ENCODE data around the gene SIPA1L3. TPM values are rescaled to one million over a fixed set of nuclear protein-coding genes. Genes with fewer than 3 reads are reported as not detected.

Gene SIPA1L3
- total and polyA plus RNA-seq, 10 of the 15 experiments (the other 5 are each of a cell fraction or from before 2014, with no cell fraction given): 0.24 to 66.2 (median 19.1) TPM

- TF ChIP-seq SMC3 (IDR thresholded peaks at IDR 0.05; ENCODE audit: borderline replicate concordance, low read length) (peak; percentile 24; the same call in 1 of the 2 replicates), ZNF687 (IDR thresholded peaks at IDR 0.05) (0 out of 2 replicates have a peak, but pooled peaks have one; percentile 68), CEBPB (IDR thresholded peaks at IDR 0.05; ENCODE audit: borderline replicate concordance in 1 of 2, low read depth in 2 of 2, low read length in 2 of 2) (no peak), IRF3 (IDR thresholded peaks at IDR 0.05) (no peak), PAX8 (IDR thresholded peaks at IDR 0.05) (no peak), CREM (IDR thresholded peaks at IDR 0.05; ENCODE audit: low read depth) (0 out of 2 replicates have a peak, but pooled peaks have one; percentile 13), EZH2 (IDR thresholded peaks at IDR 0.05; ENCODE audit: borderline replicate concordance, control insufficient read depth, low read depth, low read length) (no peak), ZNF24 (IDR thresholded peaks at IDR 0.05) (no peak), NFYA (IDR thresholded peaks at IDR 0.05; ENCODE audit: borderline replicate concordance, low read depth, low read length) (no peak), BCL11A (IDR thresholded peaks at IDR 0.05; ENCODE audit: low read depth, low read length) (0 out of 2 replicates have a peak, but pooled peaks have one; percentile 21), RAD21 (IDR thresholded peaks at IDR 0.05; ENCODE audit: insufficient read depth, low read depth, low read length) (peak; percentile 35; the same call in 1 of the 2 replicates), EGR1 (IDR thresholded peaks at IDR 0.05; ENCODE audit: borderline replicate concordance in 1 of 2, low read depth in 2 of 2, low read length in 2 of 2) (no peak), HDAC6 (IDR thresholded peaks at IDR 0.05; ENCODE audit: unreplicated experiment) (no peak), KAT2A (conservative IDR thresholded peaks at IDR 0.05; ENCODE audit: control insufficient read depth, low read depth, low read length) (no peak), ZNF274 (IDR thresholded peaks at IDR 0.05; ENCODE audit: insufficient read depth, insufficient read length) (no peak), IKZF1 (conservative IDR thresholded peaks at IDR 0.05) (peak; percentile 79), RB1 (IDR thresholded peaks at IDR 0.05; ENCODE audit: borderline replicate concordance) (no peak), HCFC1 (IDR thresholded peaks at IDR 0.05; ENCODE audit: low read length) (no peak), STAT3 (IDR thresholded peaks at IDR 0.05; ENCODE audit: low read depth, low read length) (no peak), POU2F2 (IDR thresholded peaks at IDR 0.05; ENCODE audit: borderline replicate concordance, low read depth, low read length) (0 out of 3 replicates have a peak, but pooled peaks have one; percentile 83), RELB (IDR thresholded peaks at IDR 0.05; ENCODE audit: low read depth) (peak; percentile 78; the same call in 1 of the 2 replicates), CHD1 (IDR thresholded peaks at IDR 0.05; ENCODE audit: low read depth, low read length) (no peak), SIN3A (IDR thresholded peaks at IDR 0.05; ENCODE audit: low read depth, low read length) (no peak), CBX3 (IDR thresholded peaks at IDR 0.05; ENCODE audit: borderline replicate concordance, low read depth) (no peak), SP1 (IDR thresholded peaks at IDR 0.05; ENCODE audit: low read depth, low read length) (peak; percentile 10)
Observed at GRCh38 chr19:38033658-38034491, 126.9 kb downstream of the SIPA1L3 start (continued).

Data from GM12878 (cell line).